Osteocyte (in vitro differentiated cells): ENCODE measurements around the gene PDPK1. TPM values are rescaled to one million over a fixed set of nuclear protein-coding genes. Genes with fewer than 3 reads are reported as not detected.
"Not testable (repeated sequence)": the region's sequence is repeated elsewhere in the genome, so short reads cannot be mapped to it uniquely, and the experiment has no call there.

Source experiments
- DNase-seq: peaks from one replicate; pipeline ENCODE4 v3.0.0; 2021; ENCODE audit warnings: mixed read lengths; ENCODE audit not compliant: unreplicated experiment; ENCODE audit errors: extremely low spot score
- H3K27ac Mint-ChIP-seq: one replicate; pipeline ENCODE4 v1.8.0; 2021; ENCODE audit warnings: mild to moderate bottlenecking, mixed read lengths; ENCODE audit not compliant: unreplicated experiment
- H3K27me3 Mint-ChIP-seq: one replicate; pipeline ENCODE4 v1.8.0; 2021; ENCODE audit warnings: mixed read lengths; ENCODE audit not compliant: unreplicated experiment
- H3K36me3 Mint-ChIP-seq: one replicate; pipeline ENCODE4 v1.8.0; 2021; ENCODE audit warnings: mixed read lengths; ENCODE audit not compliant: unreplicated experiment
- H3K4me1 Mint-ChIP-seq: one replicate; pipeline ENCODE4 v1.8.0; 2021; ENCODE audit warnings: mixed read lengths; ENCODE audit not compliant: unreplicated experiment
- H3K4me3 Mint-ChIP-seq: one replicate; pipeline ENCODE4 v1.8.0; 2021; ENCODE audit warnings: mild to moderate bottlenecking, moderate library complexity, mixed read lengths; ENCODE audit not compliant: unreplicated experiment
- H3K9me3 Mint-ChIP-seq: one replicate; pipeline ENCODE4 v1.8.0; 2021; ENCODE audit warnings: mixed read lengths; ENCODE audit not compliant: unreplicated experiment
- CTCF ChIP-seq: fragments of 200-600 bp; sonication (generic); IDR thresholded peaks from 2 replicates; pipeline ENCODE4 v1.5.0; 2021; ENCODE audit warnings: antibody characterized with exemption, mild to moderate bottlenecking, moderate library complexity
- microRNA-seq: library from miRNA; unstranded; fragments of <30 nt; microRNA quantifications from one replicate; pipeline ENCODE4 v1.1.0, GENCODE V29; 2020; ENCODE audit not compliant: unreplicated experiment
- total RNA-seq: library from RNA; stranded (reverse); gene quantifications from 2 replicates; pipeline ENCODE4 v1.2.1, GENCODE V29; 2021

PDPK1 gene
- total RNA-seq, 1 donor from 2014 or later = 45.8 TPM

- H3K36me3 Mint-ChIP-seq, H3K4me3 Mint-ChIP-seq, H3K27ac Mint-ChIP-seq, H3K9me3 Mint-ChIP-seq, DNase-seq, H3K27me3 Mint-ChIP-seq, H3K4me1 Mint-ChIP-seq: not testable (repeated sequence)
- TF ChIP-seq CTCF = peak; percentile 21
Measured at GRCh38 chr16:2639071-2639721, 101.4 kb downstream of the PDPK1 start.

- DNase-seq, H3K27ac Mint-ChIP-seq, H3K36me3 Mint-ChIP-seq, H3K9me3 Mint-ChIP-seq, H3K4me3 Mint-ChIP-seq, H3K27me3 Mint-ChIP-seq, H3K4me1 Mint-ChIP-seq: not testable (repeated sequence)
Measured at GRCh38 chr16:2639722-2640072, 101.9 kb downstream of the PDPK1 start.

- not testable (repeated sequence) for H3K9me3 Mint-ChIP-seq, H3K4me3 Mint-ChIP-seq, H3K27me3 Mint-ChIP-seq, DNase-seq, H3K4me1 Mint-ChIP-seq, H3K36me3 Mint-ChIP-seq, H3K27ac Mint-ChIP-seq
Measured at GRCh38 chr16:2642561-2642960, 104.7 kb downstream of the PDPK1 start.

- H3K9me3 Mint-ChIP-seq, H3K27ac Mint-ChIP-seq, DNase-seq, H3K4me3 Mint-ChIP-seq, H3K36me3 Mint-ChIP-seq, H3K4me1 Mint-ChIP-seq, H3K27me3 Mint-ChIP-seq: not testable (repeated sequence)
Measured at GRCh38 chr16:2644754-2645453, 107.1 kb downstream of the PDPK1 start.

GRCh38 chr16:2651268-2651871, 113.5 kb downstream of the PDPK1 start:
- not testable (repeated sequence) for H3K36me3 Mint-ChIP-seq, H3K27me3 Mint-ChIP-seq, H3K4me3 Mint-ChIP-seq, H3K27ac Mint-ChIP-seq, H3K4me1 Mint-ChIP-seq, DNase-seq, H3K9me3 Mint-ChIP-seq

Small RNAs within 50 kb of the gene (microRNA-seq; reads per million reads assigned to microRNA genes)
- gene MIR3178 = not detected

Other genes starting within 250 kb of the PDPK1 start
- gene ABCA3, start 197.3 kb upstream of the PDPK1 start, total RNA-seq = 20.4 and 21.0 TPM in 2 replicates
- gene CCNF, start 108.6 kb upstream of the PDPK1 start, total RNA-seq = 8.0 and 10.0 TPM in 2 replicates
- gene TEDC2, start 77.9 kb upstream of the PDPK1 start, total RNA-seq = 4.4 and 6.7 TPM in 2 replicates
- gene NTN3, start 66.7 kb upstream of the PDPK1 start, total RNA-seq = 1.4 and 1.8 TPM in 2 replicates
- 15.4 and 17.4 TPM in 2 replicates for gene TBC1D24, start 62.9 kb upstream of the PDPK1 start, total RNA-seq
- 208 and 211 TPM in 2 replicates for gene ATP6V0C, start 24.1 kb upstream of the PDPK1 start, total RNA-seq
- 52.5 and 56.6 TPM in 2 replicates for gene AMDHD2, start 17.6 kb upstream of the PDPK1 start, total RNA-seq
- gene CEMP1, start 6.6 kb upstream of the PDPK1 start, total RNA-seq = not detected in 2 replicates
- gene KCTD5, start 144.5 kb downstream of the PDPK1 start, total RNA-seq = 28.0 and 28.1 TPM in 2 replicates
- 4.2 and 5.5 TPM in 2 replicates for gene PRSS27, start 182.2 kb downstream of the PDPK1 start, total RNA-seq
- gene SRRM2, start 214.6 kb downstream of the PDPK1 start, total RNA-seq = 536 and 572 TPM in 2 replicates
- gene ELOB, start 239.3 kb downstream of the PDPK1 start, total RNA-seq = 264 and 287 TPM in 2 replicates
- gene PRSS33, start 249.5 kb downstream of the PDPK1 start, total RNA-seq = not detected in 2 replicates